Fibroblast of the aortic adventitia (primary cell): ENCODE measurements around the gene HHAT. TPM values are rescaled to one million over a fixed set of nuclear protein-coding genes. Genes with fewer than 3 reads are reported as not detected.

Experiments used
- DNase-seq: peaks from one replicate; pipeline ENCODE4 v3.0.0-alpha.2; 2010; ENCODE audit warnings: low read depth
- H3K4me3 ChIP-seq: 2 replicates; pipeline ENCODE4 v1.5.1; 2011; ENCODE audit warnings: low read depth, mild to moderate bottlenecking, control low read depth, low read length, moderate library complexity
- total RNA-seq: library from RNA; depleted of rRNA; stranded (reverse); fragments of >200 nt; gene quantifications from 2 replicates; pipeline ENCODE4 v1.2.3, GENCODE V29; 2012; ENCODE audit warnings: low replicate concordance
- TF ChIP-seq, protein P1 (sequence below): IDR thresholded peaks from 2 replicates; pipeline ENCODE4 v1.5.1; 2011; ENCODE audit warnings: mild to moderate bottlenecking, low read length, control low read depth, inconsistent platforms; ENCODE audit not compliant: insufficient read depth

Gene HHAT
- total RNA-seq, 1 donor = 8.5 TPM

DNA sequence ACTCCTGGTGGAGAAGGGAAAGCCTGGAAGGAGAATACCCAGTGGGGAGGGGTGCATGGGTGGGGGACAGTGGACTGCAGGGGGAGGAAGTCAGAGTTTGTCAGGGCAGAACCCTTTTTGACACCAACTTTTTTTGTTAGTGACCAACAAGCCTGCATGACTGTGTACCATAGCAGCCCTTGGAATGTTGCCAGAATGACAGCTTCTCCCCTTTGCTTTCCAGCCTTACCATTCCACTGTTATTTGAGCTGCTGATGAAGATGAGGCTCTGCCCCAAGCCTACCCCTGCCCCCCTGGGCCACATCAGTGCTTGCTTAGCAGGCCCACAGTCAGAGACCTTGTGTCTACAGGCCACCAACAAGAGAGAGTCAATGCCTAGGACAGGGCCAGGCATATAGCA, 341.2 kb downstream of the HHAT start:
- H3K4me3 ChIP-seq = no peak overlapping the region
- TF ChIP-seq, protein P1, sequence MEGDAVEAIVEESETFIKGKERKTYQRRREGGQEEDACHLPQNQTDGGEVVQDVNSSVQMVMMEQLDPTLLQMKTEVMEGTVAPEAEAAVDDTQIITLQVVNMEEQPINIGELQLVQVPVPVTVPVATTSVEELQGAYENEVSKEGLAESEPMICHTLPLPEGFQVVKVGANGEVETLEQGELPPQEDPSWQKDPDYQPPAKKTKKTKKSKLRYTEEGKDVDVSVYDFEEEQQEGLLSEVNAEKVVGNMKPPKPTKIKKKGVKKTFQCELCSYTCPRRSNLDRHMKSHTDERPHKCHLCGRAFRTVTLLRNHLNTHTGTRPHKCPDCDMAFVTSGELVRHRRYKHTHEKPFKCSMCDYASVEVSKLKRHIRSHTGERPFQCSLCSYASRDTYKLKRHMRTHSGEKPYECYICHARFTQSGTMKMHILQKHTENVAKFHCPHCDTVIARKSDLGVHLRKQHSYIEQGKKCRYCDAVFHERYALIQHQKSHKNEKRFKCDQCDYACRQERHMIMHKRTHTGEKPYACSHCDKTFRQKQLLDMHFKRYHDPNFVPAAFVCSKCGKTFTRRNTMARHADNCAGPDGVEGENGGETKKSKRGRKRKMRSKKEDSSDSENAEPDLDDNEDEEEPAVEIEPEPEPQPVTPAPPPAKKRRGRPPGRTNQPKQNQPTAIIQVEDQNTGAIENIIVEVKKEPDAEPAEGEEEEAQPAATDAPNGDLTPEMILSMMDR = no peak
- no peak for DNase-seq

DNA sequence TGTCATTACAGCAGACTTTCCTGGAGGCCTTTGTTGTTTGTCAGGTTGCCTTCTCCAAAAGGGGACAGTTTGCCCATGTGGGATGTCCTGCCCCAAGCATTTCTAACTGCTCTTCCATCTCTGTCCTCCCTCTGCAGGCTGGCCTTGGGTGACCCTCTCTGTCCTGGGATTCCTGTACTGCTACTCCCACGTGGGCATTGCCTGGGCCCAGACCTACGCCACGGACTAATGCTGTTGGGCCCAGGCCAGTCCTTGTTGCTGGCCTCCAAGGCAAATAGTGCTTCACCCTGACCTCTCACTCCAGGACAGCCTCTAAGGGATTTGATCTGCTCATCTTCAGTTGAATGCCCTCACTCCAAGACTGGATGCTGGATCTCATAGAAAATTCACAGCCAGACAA, 345.4 kb downstream of the HHAT start:
- no peak overlapping the region for H3K4me3 ChIP-seq
- DNase-seq = no peak
- TF ChIP-seq, protein P1 = no peak

DNA sequence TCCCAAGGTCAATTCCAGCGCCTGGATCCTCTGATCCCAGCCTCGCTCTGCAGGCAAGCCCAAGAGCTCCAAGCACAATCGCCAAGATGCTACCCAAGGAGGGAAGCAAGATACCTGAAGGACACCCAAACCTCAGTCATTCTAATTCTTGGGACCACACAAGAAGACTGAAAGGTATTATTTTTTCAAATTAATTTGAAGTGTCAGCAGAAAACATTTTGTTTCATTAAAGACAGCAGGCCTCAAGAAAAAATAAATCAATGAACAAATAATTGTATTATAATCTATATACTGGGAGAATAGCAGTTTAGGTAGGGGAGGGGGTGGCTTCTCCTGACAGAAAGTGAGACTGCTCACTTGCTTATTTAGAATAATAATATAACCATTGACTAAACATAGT, 347.8 kb downstream of the HHAT start:
- H3K4me3 ChIP-seq = no peak overlapping the region
- TF ChIP-seq, protein P1 = no peak
- no peak for DNase-seq

DNA sequence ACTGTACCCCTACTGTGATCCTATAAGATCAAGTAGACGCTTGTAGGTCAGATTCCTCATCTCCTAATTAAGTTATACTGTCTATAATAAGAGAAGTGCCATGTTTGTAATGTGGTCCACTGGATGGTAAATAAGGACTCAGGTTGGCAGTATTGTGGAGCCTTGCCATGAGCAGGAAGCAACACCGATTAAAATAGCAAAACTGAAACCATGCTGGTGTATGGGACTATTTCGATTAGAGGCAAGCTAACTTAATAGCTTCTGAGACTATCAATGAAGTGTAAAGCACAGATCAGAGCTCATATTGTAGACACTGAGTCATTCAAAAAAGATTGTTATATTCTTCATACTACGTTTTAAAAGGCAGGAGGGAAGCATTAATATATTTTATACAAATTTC, 348.8 kb downstream of the HHAT start:
- TF ChIP-seq, protein P1 = no peak
- no peak for DNase-seq
- no peak overlapping the region for H3K4me3 ChIP-seq

DNA sequence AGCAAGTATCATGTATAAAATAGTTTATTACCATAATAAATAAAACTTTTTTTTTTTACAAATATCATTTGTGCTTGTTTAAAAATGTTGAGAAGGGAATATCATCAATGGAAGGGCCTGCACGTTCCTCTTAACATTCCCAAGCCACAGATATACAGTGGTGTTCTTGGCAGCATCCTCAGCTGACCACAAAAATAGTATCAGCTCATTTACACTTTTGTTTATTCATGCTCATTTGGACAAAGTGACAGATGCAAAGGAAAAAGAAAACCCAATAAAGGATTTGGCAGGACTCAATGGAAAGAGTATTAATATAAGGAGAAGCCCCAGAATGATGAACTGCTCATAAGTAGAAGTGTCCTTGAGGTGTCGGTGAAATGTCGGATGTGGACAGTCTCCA, 349.6 kb downstream of the HHAT start:
- DNase-seq = no peak

DNA sequence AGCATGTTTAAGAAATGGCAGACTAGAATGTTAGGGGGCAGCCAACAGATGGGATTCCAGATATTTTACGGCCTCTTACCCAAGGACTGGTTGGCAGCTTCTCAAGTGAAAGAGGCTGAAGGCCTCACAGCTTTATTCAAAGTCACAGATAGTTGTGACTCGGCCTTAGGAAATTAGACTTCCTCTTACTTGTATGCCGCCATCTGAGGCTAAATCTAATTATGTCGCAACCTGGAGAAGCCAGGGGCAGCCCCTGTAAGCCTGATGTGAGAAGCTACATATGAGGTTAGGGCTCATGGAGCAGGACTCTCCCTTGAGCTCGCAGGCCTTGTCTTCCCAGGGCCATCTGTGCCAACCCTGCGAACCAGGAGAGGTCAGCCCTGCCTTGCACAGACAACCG, 352.5 kb downstream of the HHAT start:
- H3K4me3 ChIP-seq = no peak overlapping the region
- DNase-seq = no peak
- TF ChIP-seq, protein P1 = no peak

More for the DNA sequence above, 349.6 kb downstream of the HHAT start:
- TF ChIP-seq, protein P1 = no peak
- H3K4me3 ChIP-seq = no peak overlapping the region

DNA sequence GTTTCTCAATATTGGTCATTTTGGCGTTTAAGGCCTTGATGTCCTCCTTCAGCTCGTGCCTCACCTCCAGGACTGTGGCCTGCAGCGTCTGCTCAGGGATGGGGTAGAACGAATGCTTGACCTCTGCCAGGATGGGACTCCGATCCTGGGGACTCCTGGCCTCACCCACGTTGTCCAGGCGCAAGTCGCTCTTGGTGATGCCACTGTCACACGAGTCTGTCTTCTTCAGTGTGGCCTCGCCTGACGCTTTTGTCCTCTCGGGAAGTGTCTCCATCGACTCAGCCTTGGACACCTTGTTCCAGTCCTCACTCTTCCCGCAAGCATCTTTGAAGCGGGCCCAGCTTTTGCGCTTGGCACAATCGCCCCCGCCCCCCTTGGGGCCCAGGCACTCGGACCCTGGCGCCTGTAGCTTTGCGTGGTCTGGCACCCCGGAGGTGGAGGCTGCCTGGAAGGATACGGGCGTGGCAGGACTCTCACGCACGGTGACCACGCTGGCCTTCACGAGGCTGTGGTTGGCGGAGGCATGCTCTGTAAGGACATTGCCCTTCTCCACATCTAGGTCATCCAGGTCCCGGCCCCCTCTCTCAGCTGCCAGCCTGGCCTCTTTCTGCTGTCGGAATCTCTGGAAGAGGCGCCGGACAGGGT, 354.8 kb downstream of the HHAT start:
- TF ChIP-seq, protein P1 = no peak
- no peak overlapping the region for H3K4me3 ChIP-seq
- DNase-seq = no peak
